Adrenal gland (tissue), 12 donors: Measurements from ENCODE around the gene GCSAM. TPM values are rescaled to one million over a fixed set of nuclear protein-coding genes. Genes with fewer than 3 reads are reported as not detected.
A peak's percentile ranks its signal among the peaks of the same experiment; 100 is the strongest.

Experiments used
- DNase-seq, 7 donors: peaks; one replicate each; pipeline ENCODE4 v3.0.0-alpha.2; 2019 to 2020
- H3K27ac ChIP-seq, 5 donors: fragments of 200-600 bp; sonication (generic) in 4 of 5; 1 replicate in 3 of 5; 2 replicates in 2 of 5; pipeline versions ENCODE4 v1.5.1 to v1.8.0; 2016 to 2020; ENCODE audit warnings: mild to moderate bottlenecking in 1 of 5
- H3K27me3 ChIP-seq: fragments of 200-600 bp; 2 replicates; pipeline ENCODE4 v1.8.0; 2021
- H3K36me3 ChIP-seq, 2 donors: fragments of 200-600 bp; replicated peaks in 1 of 2; 1 replicate in 1 of 2; 2 replicates in 1 of 2; pipeline versions ENCODE4 v1.5.1 to v1.8.0; 2018 to 2022
- H3K4me1 ChIP-seq, 2 donors: fragments of 200-600 bp; replicated peaks in 1 of 2; 1 replicate in 1 of 2; 2 replicates in 1 of 2; pipeline versions ENCODE4 v1.5.1 to v1.8.0; 2018 to 2021
- H3K4me3 ChIP-seq, 4 donors: fragments of 200-600 bp; sonication (generic) in 3 of 4; one replicate each; pipeline ENCODE4 v1.5.1; 2016 to 2018
- H3K9me3 ChIP-seq, 3 donors: fragments of 200-600 bp; sonication (generic) in 1 of 3; replicated peaks in 1 of 3; 1 replicate in 2 of 3; 2 replicates in 1 of 3; pipeline versions ENCODE4 v1.5.1 to v1.8.0; 2016 to 2021
- CTCF ChIP-seq, 6 experiments: fragments of 450-650 bp in 4 of 6; fragments of 200-600 bp in 2 of 6; sonication (generic) in 1 of 6; IDR thresholded peaks; 1 replicate in 5 of 6; 2 replicates in 1 of 6; pipeline versions ENCODE4 v1.5.1 to v1.8.0; 2016 to 2021; ENCODE audit warnings: antibody characterized with exemption in 6 of 6, mild to moderate bottlenecking in 2 of 6, moderate library complexity in 1 of 6
- POLR2A ChIP-seq, 2 donors: fragments of 450-650 bp; IDR thresholded peaks; one replicate each; pipeline ENCODE4 v1.6.1; 2017; ENCODE audit warnings: antibody characterized with exemption in 2 of 2, mild to moderate bottlenecking in 2 of 2, moderate library complexity in 1 of 2
- WGBS, 4 donors: extraction: QIAGEN DNeasy Blood & Tissue Kit in 2 of 4; methylation state at CpG; one replicate each; pipeline versions ENCODE4 v1.1.5 to v1.1.7; 2013 to 2017; 5-methylcytosine and 5-hydroxymethylcytosine counted together
- intact Hi-C, 2 donors: fragments of 100-400 bp; cut with DNase I; formaldehyde crosslinking; loops; one replicate each; pipeline versions ENCODE4 v1.14.1 to v1.15.0; 2022 to 2023
- polyA plus RNA-seq, 3 donors: library from polyadenylated mRNA; stranded (reverse); fragments of 200-250 nt in 2 of 3; fragments of 350-450 nt in 1 of 3; fragmentation: Illumina TruSeq in 1 of 3; extraction: RNeasy Lipid Tissue Mini Kit (QIAGEN cat#74804) in 1 of 3; gene quantifications; one replicate each; pipeline ENCODE4 v1.2.3, GENCODE V29; 2013 to 2014
- total RNA-seq, 9 donors: library from RNA; depleted of rRNA in 4 of 9; stranded (reverse); fragments of >200 nt in 4 of 9; fragments of 120-200 nt in 1 of 9; fragmentation: NEBNext Ultra II Directional in 1 of 9; extraction: Animal tissue kit (Norgen Biotek cat#: 25700) in 1 of 9; gene quantifications; one replicate each; pipeline versions ENCODE4 v1.1.0 to v1.2.4, GENCODE V29; 2013 to 2023
- donor health status: healthy with polysubstance abuse.
- donor health status: Bipolar disorder and iron deficiency.
- donor health status: DM: yes; HTN: yes; CAD: no.
- donor health status: DM: no; HTN: no; CAD: no.
- donor health status: DM: no; HTN: no; CAD: no.
- donor health status: DM: yes; HTN: yes; CAD: no.

The GCSAM gene
- total and polyA plus RNA-seq, 12 donors = 0.07 to 1.8 (median 0.26) TPM; not detected in 5

DNA sequence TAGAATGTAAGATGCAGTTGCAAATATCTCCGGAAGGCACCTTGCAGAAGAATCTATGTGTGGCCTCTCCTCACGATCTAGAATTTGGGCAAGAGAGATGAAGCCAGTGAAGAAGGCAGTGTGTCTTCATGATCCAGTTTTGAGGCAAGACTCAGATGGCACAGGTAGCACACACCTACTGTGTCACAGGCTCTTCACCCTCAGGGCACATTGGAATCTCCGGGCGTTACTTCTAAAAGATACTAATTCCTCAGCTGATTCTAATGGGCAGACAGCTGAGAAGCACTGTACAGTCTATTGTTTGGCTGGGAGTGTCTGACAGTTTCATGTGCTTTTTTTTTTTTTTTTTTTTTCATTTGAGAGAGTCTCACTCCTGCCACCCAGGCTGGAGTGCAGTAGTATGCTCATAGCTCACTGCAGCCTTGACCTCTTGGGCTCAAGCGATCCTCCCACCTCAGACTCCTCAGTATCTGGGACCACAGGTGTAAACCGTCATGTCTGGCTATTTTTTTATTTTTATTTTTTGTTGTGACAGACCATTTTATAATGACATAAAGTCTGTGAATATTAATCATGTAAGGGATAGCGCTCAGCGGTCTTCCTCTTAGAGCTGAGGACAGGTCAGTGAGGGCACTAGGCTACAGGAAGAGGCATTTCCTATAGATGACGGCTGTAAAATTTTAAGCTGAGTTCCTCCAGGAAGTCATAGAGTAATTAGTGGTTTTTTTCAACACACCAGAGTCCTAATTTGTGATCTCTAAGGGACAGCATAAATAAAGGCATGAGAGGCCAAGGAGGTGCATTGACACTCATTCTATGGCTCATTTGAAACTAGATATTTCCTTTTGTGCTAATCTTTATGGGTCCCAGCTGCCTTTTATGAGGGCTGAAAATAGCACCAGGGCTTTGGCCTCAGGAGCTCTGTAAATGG is 42.8 kb downstream of the GCSAM start:
- Histone ChIP-seq H3K4me1 (peaks cover 6 to 7% of the 10 kb centered on the region in 2 donors), H3K4me3 (no peak overlapping the region), H3K9me3 (no peaks in the 10 kb centered on the region), H3K27me3 (no peaks in the 10 kb centered on the region), H3K27ac (no peak overlapping the region), H3K36me3 (no peaks in the 10 kb centered on the region)
- no peak for TF ChIP-seq CTCF (IDR thresholded peaks at IDR 0.05)
- TF ChIP-seq POLR2A (IDR thresholded peaks at IDR 0.05) = no peak
- WGBS, 4 donors = 75 to 83% (median 78%) methylated on average over 9 of the region's 9 CpGs
- DNase-seq = no peak
- intact Hi-C loops = no loop called here

DNA sequence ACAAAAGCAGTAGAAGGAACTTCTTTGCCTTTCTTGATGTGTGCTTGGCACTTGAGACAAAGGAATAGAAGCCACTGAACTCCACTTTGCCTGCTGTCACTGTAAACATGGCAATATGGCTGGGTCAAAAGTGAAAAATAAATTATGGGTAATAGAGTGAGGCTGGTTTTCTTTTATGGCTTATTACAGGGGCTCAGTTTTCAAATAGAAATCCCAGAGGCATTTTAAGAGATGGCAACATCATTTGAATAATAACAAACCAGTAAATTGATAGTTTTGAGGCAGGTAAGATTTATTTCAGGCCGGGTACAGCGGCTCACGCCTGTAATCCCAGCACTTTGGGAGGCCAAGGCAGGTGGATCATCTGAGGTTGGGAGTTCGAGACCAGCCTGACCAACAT is 44.1 kb downstream of the GCSAM start:
- no peak for DNase-seq
- H3K36me3 ChIP-seq = no peaks in the 10 kb centered on the region
- no peak overlapping the region for H3K27ac ChIP-seq
- intact Hi-C loops = no loop called here
- no peak overlapping the region for H3K4me3 ChIP-seq
- no peaks in the 10 kb centered on the region for H3K9me3 ChIP-seq
- 72 to 87% (median 74%) methylated on average over 4 of the region's 4 CpGs for WGBS, 4 donors
- H3K27me3 ChIP-seq = no peaks in the 10 kb centered on the region
- H3K4me1 ChIP-seq = peaks cover 6 to 7% of the 10 kb centered on the region in 2 donors
- TF ChIP-seq CTCF (IDR thresholded peaks at IDR 0.05) (no peak), POLR2A (IDR thresholded peaks at IDR 0.05) (no peak)

- Histone ChIP-seq H3K4me3 (no peak overlapping the region), H3K27ac (no peak overlapping the region), H3K4me1 (peaks cover under 1 to 7% of the 10 kb centered on the region in 2 donors), H3K27me3 (no peaks in the 10 kb centered on the region), H3K36me3 (no peaks in the 10 kb centered on the region), H3K9me3 (no peaks in the 10 kb centered on the region)
- TF ChIP-seq CTCF (IDR thresholded peaks at IDR 0.05) = no peak
- TF ChIP-seq POLR2A (IDR thresholded peaks at IDR 0.05) = no peak
- WGBS, 4 donors = 86 to 98% (median 91%) methylated on average over 5 of the region's 5 CpGs
- DNase-seq = no peak
- intact Hi-C loops = no loop called here
Measured at GRCh38 chr3:112087746-112088145, 45.3 kb downstream of the GCSAM start.

DNA sequence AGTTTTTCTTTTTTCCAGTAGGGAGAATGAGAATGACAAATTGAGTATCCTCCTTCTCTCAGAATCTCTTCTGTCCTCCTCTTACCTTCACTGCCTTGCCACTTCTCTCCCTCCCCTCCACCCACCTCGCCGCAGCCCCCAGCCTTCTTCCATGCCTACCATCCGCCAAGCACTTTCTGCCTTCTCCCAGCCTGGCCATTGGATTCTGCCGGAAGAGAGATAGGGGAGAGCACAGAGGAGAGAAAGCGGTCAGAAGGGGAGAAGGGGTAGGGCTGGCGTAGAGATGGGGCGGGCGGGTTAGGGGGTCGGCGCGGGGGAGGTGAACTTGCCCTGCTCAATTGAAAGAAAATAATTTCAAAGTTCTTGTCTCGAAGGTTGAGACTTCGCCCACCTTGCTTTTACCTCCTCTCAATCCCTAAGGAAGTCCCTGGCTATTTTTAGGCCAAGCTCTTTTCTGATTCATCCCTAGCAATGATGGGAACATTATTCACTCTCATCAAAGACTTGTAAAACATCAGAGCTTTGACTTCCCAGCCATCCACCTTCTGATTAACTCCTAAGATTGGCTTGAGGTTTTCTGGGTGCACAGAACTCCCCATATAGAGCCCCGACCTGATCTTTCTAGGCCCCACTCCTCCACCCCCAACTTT is 46.0 kb downstream of the GCSAM start:
- H3K4me1 ChIP-seq = peaks cover 0 to 7% of the 10 kb centered on the region in 2 donors
- peak overlapping the region in 1 of 5 donors; percentile 83 for H3K27ac ChIP-seq
- H3K27me3 ChIP-seq = no peaks in the 10 kb centered on the region
- intact Hi-C loops = no loop called here
- WGBS, 4 donors = 19 to 29% (median 28%) methylated on average over 14 of the region's 14 CpGs
- TF ChIP-seq POLR2A (IDR thresholded peaks at IDR 0.05) (no peak), CTCF (IDR thresholded peaks at IDR 0.05) (peak in 1 of 6 experiments; percentile 0)
- peak overlapping the region in 2 of 4 donors; percentile 69 to 75 for H3K4me3 ChIP-seq
- H3K36me3 ChIP-seq = no peaks in the 10 kb centered on the region
- H3K9me3 ChIP-seq = no peaks in the 10 kb centered on the region
- DNase-seq = no peak
